ENCODE results near the gene RPS6KA2.

DNA sequence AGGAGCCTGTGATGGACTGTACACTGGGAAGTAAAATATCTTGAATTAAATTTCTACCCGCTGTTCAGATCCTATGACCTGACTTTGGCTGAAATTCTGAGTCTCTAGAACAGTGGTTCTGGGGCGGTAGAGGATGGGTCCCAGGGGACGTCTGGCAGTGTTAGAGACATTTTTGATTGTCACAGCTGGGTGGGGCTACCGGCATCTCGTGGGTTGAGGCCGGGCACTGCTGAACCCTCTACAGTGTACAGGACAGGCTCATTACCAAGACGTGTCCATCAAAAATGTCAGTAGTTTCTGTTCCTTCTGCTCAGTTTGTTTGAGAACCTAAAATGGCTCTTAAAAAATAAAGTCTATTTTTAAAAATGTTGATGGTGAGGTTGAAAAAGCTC, 11.5 kb upstream of the RPS6KA2 start:
- TF ChIP-seq, protein P1, sequence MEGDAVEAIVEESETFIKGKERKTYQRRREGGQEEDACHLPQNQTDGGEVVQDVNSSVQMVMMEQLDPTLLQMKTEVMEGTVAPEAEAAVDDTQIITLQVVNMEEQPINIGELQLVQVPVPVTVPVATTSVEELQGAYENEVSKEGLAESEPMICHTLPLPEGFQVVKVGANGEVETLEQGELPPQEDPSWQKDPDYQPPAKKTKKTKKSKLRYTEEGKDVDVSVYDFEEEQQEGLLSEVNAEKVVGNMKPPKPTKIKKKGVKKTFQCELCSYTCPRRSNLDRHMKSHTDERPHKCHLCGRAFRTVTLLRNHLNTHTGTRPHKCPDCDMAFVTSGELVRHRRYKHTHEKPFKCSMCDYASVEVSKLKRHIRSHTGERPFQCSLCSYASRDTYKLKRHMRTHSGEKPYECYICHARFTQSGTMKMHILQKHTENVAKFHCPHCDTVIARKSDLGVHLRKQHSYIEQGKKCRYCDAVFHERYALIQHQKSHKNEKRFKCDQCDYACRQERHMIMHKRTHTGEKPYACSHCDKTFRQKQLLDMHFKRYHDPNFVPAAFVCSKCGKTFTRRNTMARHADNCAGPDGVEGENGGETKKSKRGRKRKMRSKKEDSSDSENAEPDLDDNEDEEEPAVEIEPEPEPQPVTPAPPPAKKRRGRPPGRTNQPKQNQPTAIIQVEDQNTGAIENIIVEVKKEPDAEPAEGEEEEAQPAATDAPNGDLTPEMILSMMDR (IDR thresholded peaks at IDR 0.05) = no peak
- no peak for TF ChIP-seq POLR2A (IDR thresholded peaks at IDR 0.05)
